Endothelial cell of umbilical vein (primary cell): Measurements from ENCODE around the gene FANCI. TPM values are rescaled to one million over a fixed set of nuclear protein-coding genes. Genes with fewer than 3 reads are reported as not detected.
"Not testable (repeated sequence)": the region's sequence is repeated elsewhere in the genome, so short reads cannot be mapped to it uniquely, and the experiment has no call there.

Experiments
- BruUV-seq: library from RNA; stranded (reverse); fragments of 400-500 nt; replicated peaks from 2 replicates; lab custom pipeline; 2021; lab: Mats Ljungman, UMichigan
- CTCF ChIA-PET: fragments of 300-600, 350-600 bp; sonication (Branson Sonifier 250); formaldehyde crosslinking; loops from one replicate; lab custom pipeline; 2021; ENCODE audit warnings: antibody characterized with exemption, inconsistent platforms; lab: Charles Lee
- POLR2A ChIA-PET: fragments of 300-600, 350-600 bp; sonication (Branson Sonifier 250); formaldehyde crosslinking; loops from one replicate; lab custom pipeline; 2021; ENCODE audit warnings: antibody characterized with exemption, inconsistent platforms; lab: Charles Lee
- DNase-seq: peaks from one replicate; pipeline ENCODE4 v3.0.0-alpha.2; 2011; ENCODE audit warnings: low read depth, low spot score
- FAIRE-seq: peaks from 2 replicates; lab custom pipeline; 2011; peaks lifted over from hg19 to GRCh38; lab: Jason Lieb, UNC
- H2AFZ ChIP-seq: 2 replicates; pipeline ENCODE4 v1.6.0; 2012; ENCODE audit warnings: low read depth, low read length, control low read depth, inconsistent platforms
- H3K27ac ChIP-seq: 2 replicates; pipeline ENCODE4 v1.5.1; 2011; ENCODE audit warnings: low read depth, mild to moderate bottlenecking, control low read depth, low read length, moderate library complexity; ENCODE audit not compliant: insufficient read depth
- H3K27me3 ChIP-seq, 2 experiments: 2 replicates each; pipeline versions ENCODE4 v1.6.0 to v1.6.1; 2011; ENCODE audit warnings: low read length in 2 of 2, mixed read lengths in 1 of 2; ENCODE audit not compliant: control insufficient read depth in 2 of 2, insufficient read depth in 2 of 2
- H3K36me3 ChIP-seq, 2 experiments: 2 replicates in 1 of 2; 3 replicates in 1 of 2; pipeline ENCODE4 v1.5.1; 2011; ENCODE audit warnings: low read length in 2 of 2, mild to moderate bottlenecking in 1 of 2, moderate library complexity in 1 of 2; ENCODE audit not compliant: control insufficient read depth in 2 of 2, insufficient read depth in 2 of 2; ENCODE audit errors: extremely low read depth in 1 of 2
- H3K4me1 ChIP-seq: 3 replicates; pipeline ENCODE4 v1.5.1; 2011; ENCODE audit warnings: mild to moderate bottlenecking, low read length; ENCODE audit not compliant: control insufficient read depth, insufficient read depth; ENCODE audit errors: extremely low read depth
- H3K4me2 ChIP-seq: 2 replicates; pipeline ENCODE4 v1.6.1; 2011; ENCODE audit warnings: low read length, control low read depth, mixed read lengths; ENCODE audit not compliant: insufficient read depth
- H3K4me3 ChIP-seq, 3 experiments: fragments of 200-600 bp in 1 of 3; sonication (generic), shearing (Covaris generic) in 1 of 3; replicated peaks in 1 of 3; 2 replicates each; pipeline ENCODE4 v1.5.1; 2011 to 2016; ENCODE audit warnings: control low read depth in 3 of 3, low read length in 3 of 3, mild to moderate bottlenecking in 2 of 3, inconsistent platforms in 1 of 3, low read depth in 1 of 3, moderate library complexity in 1 of 3; ENCODE audit not compliant: insufficient read depth in 1 of 3
- H3K79me2 ChIP-seq: 2 replicates; pipeline ENCODE4 v1.6.0; 2012; ENCODE audit warnings: low read length, inconsistent platforms; ENCODE audit not compliant: control insufficient read depth, insufficient read depth
- H3K9ac ChIP-seq: replicated peaks from 2 replicates; pipeline ENCODE3; 2011; ENCODE audit warnings: low read length, control low read depth; ENCODE audit not compliant: insufficient read depth; ENCODE audit errors: extremely low read depth
- H3K9me1 ChIP-seq: replicated peaks from 3 replicates; pipeline ENCODE4 v1.6.0; 2011; ENCODE audit warnings: mild to moderate bottlenecking, low read length; ENCODE audit not compliant: control insufficient read depth, insufficient read depth; ENCODE audit errors: extremely low read depth
- H3K9me3 ChIP-seq: replicated peaks from 2 replicates; pipeline ENCODE4 v1.5.1; 2012; ENCODE audit warnings: low read length, inconsistent platforms; ENCODE audit not compliant: control insufficient read depth, insufficient read depth
- H4K20me1 ChIP-seq: replicated peaks from 2 replicates; pipeline ENCODE3; 2011; ENCODE audit warnings: mild to moderate bottlenecking, low read length; ENCODE audit not compliant: control insufficient read depth, insufficient read depth; ENCODE audit errors: extremely low read depth
- CTCF ChIP-seq, 2 donors: IDR thresholded peaks; 1 replicate in 1 of 2; 2 replicates in 1 of 2; pipeline ENCODE4 v1.5.1; 2011; ENCODE audit warnings: low read length in 2 of 2, mild to moderate bottlenecking in 2 of 2, moderate library complexity in 2 of 2, control low read depth in 1 of 2, inconsistent platforms in 1 of 2, low read depth in 1 of 2; ENCODE audit not compliant: insufficient read depth in 1 of 2; ENCODE audit errors: extremely low read depth in 1 of 2
- EZH2 ChIP-seq: IDR thresholded peaks from 2 replicates; pipeline ENCODE4 v1.6.1; 2012; ENCODE audit warnings: borderline replicate concordance, low read depth, mild to moderate bottlenecking, moderate library complexity, low read length, inconsistent platforms; ENCODE audit not compliant: severe bottlenecking
- FOS ChIP-seq: IDR thresholded peaks from 2 replicates; pipeline ENCODE4 v1.6.1; 2011; ENCODE audit warnings: mild to moderate bottlenecking, low read length, moderate library complexity, borderline replicate concordance; ENCODE audit not compliant: insufficient read depth
- GATA2 ChIP-seq: IDR thresholded peaks from 2 replicates; pipeline ENCODE4 v1.7.0; 2011; ENCODE audit warnings: low read depth, mild to moderate bottlenecking, moderate library complexity, mixed read lengths, low read length; ENCODE audit not compliant: insufficient read length, insufficient read depth
- JUN ChIP-seq: IDR thresholded peaks from 2 replicates; pipeline ENCODE4 v1.6.1; 2011; ENCODE audit warnings: borderline replicate concordance, low read depth; ENCODE audit not compliant: insufficient read length, insufficient read depth
- MAX ChIP-seq: IDR thresholded peaks from 2 replicates; pipeline ENCODE4 v1.6.1; 2011; ENCODE audit not compliant: insufficient read depth, insufficient read length
- MYC ChIP-seq: IDR thresholded peaks from one replicate; pipeline ENCODE4 v1.6.1; 2011; ENCODE audit warnings: mild to moderate bottlenecking, low read depth, low read length
- POLR2A ChIP-seq: IDR thresholded peaks from 2 replicates; pipeline ENCODE4 v1.6.1; 2012; ENCODE audit warnings: low read depth, mild to moderate bottlenecking, control low read depth, low read length
- POLR2AphosphoS5 ChIP-seq: IDR thresholded peaks from 2 replicates; pipeline ENCODE4 v1.6.1; 2012; ENCODE audit warnings: low read depth, mild to moderate bottlenecking, control low read depth, low read length, moderate library complexity; ENCODE audit not compliant: insufficient read depth
- dilution Hi-C: fragments of 300-500 bp; cut with MboI; formaldehyde crosslinking; loops from one replicate; pipeline ENCODE4 v1.15.0; 2019; ENCODE audit warnings: low sequenced_read_pairs; ENCODE audit not compliant: extremely low pct_ligation_motif_present
- intact Hi-C: fragments of 100-400 bp; cut with micrococcal nuclease; formaldehyde crosslinking; loops from one replicate; pipeline ENCODE4 v1.10.0; 2022
- polyA plus RNA-seq, 4 experiments: library from polyadenylated mRNA; depleted of rRNA in 3 of 4; stranded (reverse) in 3 of 4; unstranded in 1 of 4; fragments of >200 nt; gene quantifications; 2 replicates each; pipeline versions ENCODE4 v1.2.1 to v1.2.3, GENCODE V29; 2011 to 2012; ENCODE audit warnings: missing spikeins in 1 of 4
- total RNA-seq: library from RNA; stranded (reverse); gene quantifications from 2 replicates; pipeline ENCODE4 v1.2.3, GENCODE V29; 2021

FANCI gene
- total and polyA plus RNA-seq, 2 donors (not counting 3 experiments of a cell fraction or from before 2014, with no cell fraction given) = 10.8 to 74.7 TPM

GRCh38 chr15:89239883-89240810 is 3.6 kb upstream of the FANCI start:
- H3K36me3 ChIP-seq, FAIRE-seq, dilution Hi-C loops, H3K79me2 ChIP-seq, H2AFZ ChIP-seq, H3K9ac ChIP-seq, intact Hi-C loops, H3K9me1 ChIP-seq, H3K27ac ChIP-seq, H3K4me2 ChIP-seq, H3K4me3 ChIP-seq, H4K20me1 ChIP-seq, H3K9me3 ChIP-seq, POLR2A ChIA-PET, DNase-seq, BruUV-seq: not testable (repeated sequence)
- CTCF ChIA-PET = interaction anchor here (1.3 kb wide), 1 partner anchor 33 kb away, joined by 5 read pairs; no protein-coding TSS in a partner anchor
- Histone ChIP-seq H3K4me1 (peaks cover 11% of the 10 kb centered on the region), H3K27me3 (peaks cover 6 to 13% of the 10 kb centered on the region in 2 experiments)

DNA sequence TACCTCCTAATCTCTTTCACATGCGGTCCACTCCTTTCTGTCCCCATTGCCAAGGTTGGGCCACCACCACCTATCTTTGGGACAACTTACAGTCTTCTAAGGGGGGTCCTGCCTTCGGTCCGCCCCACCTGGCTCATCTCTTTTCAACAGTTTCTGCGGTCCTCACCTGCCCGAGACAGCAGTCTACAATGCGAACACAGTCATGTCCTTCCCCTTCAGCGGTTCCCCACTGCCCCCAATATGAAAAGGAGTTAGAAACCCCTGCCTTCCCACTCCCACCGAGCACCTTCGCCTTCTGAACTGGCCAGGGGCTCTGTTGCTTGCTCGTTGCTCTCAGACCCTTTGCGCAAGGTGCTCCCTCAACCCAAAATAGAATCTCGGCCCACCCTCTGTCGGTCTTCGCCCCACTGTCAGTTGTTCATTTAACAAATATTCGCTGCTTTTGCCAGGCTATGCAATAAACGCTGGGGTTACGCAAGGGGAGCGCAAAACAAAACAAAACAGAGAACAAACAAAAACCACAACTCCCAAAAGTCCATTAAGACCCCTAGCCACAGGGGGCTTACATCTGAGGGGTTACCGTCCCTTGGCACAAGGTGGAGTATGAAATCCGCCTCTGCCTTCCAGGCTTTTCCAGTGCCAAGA is 611 bp upstream of the FANCI start:
- ChIA-PET POLR2A (no interaction called here), CTCF (interaction anchor here (0.7 to 4.4 kb wide), 8 partner anchors 9 to 152 kb away, joined by 3 to 54 read pairs (median 4); no protein-coding TSS in a partner anchor)
- H3K9me3 ChIP-seq = no peaks in the 10 kb centered on the region
- peak overlapping the region; percentile 21 to 92 (median 81) for H3K4me3 ChIP-seq
- TF ChIP-seq GATA2 (no peak), FOS (no peak), POLR2A (no peak), JUN (no peak), MYC (no peak), MAX (no peak), CTCF (IDR thresholded peaks at IDR 0.05; ENCODE audit: extremely low read depth in 1 of 2, insufficient read depth in 1 of 2, low read depth in 1 of 2, low read length in 2 of 2) (no peak), EZH2 (no peak), POLR2AphosphoS5 (no peak)
- H2AFZ ChIP-seq = peak overlapping the region; percentile 96
- H4K20me1 ChIP-seq = no peaks in the 10 kb centered on the region
- H3K27me3 ChIP-seq = peaks cover 5 to 7% of the 10 kb centered on the region in 2 experiments
- H3K4me2 ChIP-seq = peak overlapping the region; percentile 78
- H3K36me3 ChIP-seq = peaks cover 0 to 2% of the 10 kb centered on the region in 2 experiments
- H3K4me1 ChIP-seq = peaks cover 15% of the 10 kb centered on the region
- no peaks in the 10 kb centered on the region for H3K9me1 ChIP-seq
- H3K9ac ChIP-seq = peak overlapping the region; percentile 85
- FAIRE-seq (no peak), DNase-seq (no peak)
- intact Hi-C loops = loop anchor here (1.0 kb wide), 4 partner anchors 11 to 339 kb away; no protein-coding TSS in a partner anchor
- BruUV-seq = no TSS peak
- dilution Hi-C loops = no loop called here
- H3K79me2 ChIP-seq = peaks cover 26% of the 10 kb centered on the region
- H3K27ac ChIP-seq = no peak overlapping the region
